ENCODE results near the gene C1orf226. TPM values are rescaled to one million over a fixed set of nuclear protein-coding genes. Genes with fewer than 3 reads are reported as not detected.

C1orf226 gene
- total and polyA plus RNA-seq, 2 of the 8 experiments (the other 6 are each of a cell fraction or from before 2014, with no cell fraction given), result 8.2 to 18.8 TPM

- peaks cover 0 to 6% (median 1%) of the 10 kb centered on the region in 4 experiments; a peak in 1 of 8 replicates for H3K36me3 ChIP-seq (ENCODE audit: control insufficient read depth in 2 of 4, insufficient read depth in 4 of 4, low read length in 3 of 4)
- H4K20me1 ChIP-seq (replicated peaks in 1 of 2; ENCODE audit: control insufficient read depth in 1 of 2, insufficient read depth in 2 of 2, low read length in 2 of 2), result peaks cover 0 to 2% of the 10 kb centered on the region in 2 experiments
- H4K5ac ChIP-seq (ENCODE audit: insufficient read length, low read depth, low read length), result no peak overlapping the region
- no peak overlapping the region for H2BK20ac ChIP-seq (ENCODE audit: low read length)
- H3K4ac ChIP-seq (replicated peaks; ENCODE audit: insufficient read length, low read depth, low read length), result no peak overlapping the region
- FAIRE-seq, result no peak
- no peak overlapping the region for H4K91ac ChIP-seq (replicated peaks; ENCODE audit: insufficient read length, low read length)
- ChIA-PET POLR2A (ENCODE audit: partially characterized antibody) (no interaction called here), CTCF (ENCODE audit: partially characterized antibody) (interaction anchor here (0.6 to 1.8 kb wide), 3 partner anchors 19 to 209 kb away, joined by 3 to 5 read pairs (median 4); no protein-coding TSS in a partner anchor)
- H3K4me2 ChIP-seq (ENCODE audit: insufficient read depth in 1 of 2, low read depth in 2 of 2, low read length in 2 of 2), result no peak overlapping the region
- no peaks in the 10 kb centered on the region for H3K27me3 ChIP-seq (replicated peaks in 1 of 4; ENCODE audit: control insufficient read depth in 3 of 4, extremely low read depth in 1 of 4, insufficient read depth in 3 of 4, low read length in 3 of 4)
- no peaks in the 10 kb centered on the region for H3K9me3 ChIP-seq (ENCODE audit: insufficient read depth in 2 of 2, low read depth in 1 of 2, low read length in 1 of 2)
- no peak overlapping the region for H3K56ac ChIP-seq (replicated peaks; ENCODE audit: insufficient read length, low read depth, low read length)
- H3K79me1 ChIP-seq (ENCODE audit: low read depth, low read length), result no peaks in the 10 kb centered on the region
- no peak for DNase-seq (ENCODE audit: low read depth in 1 of 2, low spot score in 2 of 2)
- H3K23ac ChIP-seq (ENCODE audit: insufficient read length), result no peak overlapping the region
- no peak overlapping the region for H2BK12ac ChIP-seq (ENCODE audit: low read depth, low read length)
- no peak overlapping the region for H3K18ac ChIP-seq (ENCODE audit: extremely low read depth, low read length)
- 100% methylated on average over 1 of the region's 1 CpG; no CpG with 5 or more reads in 1 of the 2 experiments for WGBS, 2 experiments (ENCODE audit: extremely low coverage in 1 of 2, insufficient coverage in 1 of 2, insufficient read length in 1 of 2, insufficient replicate concordance in 2 of 2, low coverage in 1 of 2, low lambda C conversion rate in 2 of 2, missing lambda C conversion rate in 1 of 2)
- H2AFZ ChIP-seq (ENCODE audit: low read length), result no peak overlapping the region
- H3K9ac ChIP-seq (replicated peaks in 1 of 4; ENCODE audit: extremely low read depth in 1 of 4, low read depth in 3 of 4, low read length in 3 of 4), result no peak overlapping the region
- H3K4me1 ChIP-seq (replicated peaks in 1 of 4; ENCODE audit: control insufficient read depth in 3 of 4, insufficient read depth in 4 of 4, low read length in 3 of 4), result no peaks in the 10 kb centered on the region
- H3K23me2 ChIP-seq (ENCODE audit: low read depth, low read length), result no peaks in the 10 kb centered on the region
- no peak overlapping the region for H2BK5ac ChIP-seq (ENCODE audit: low read depth, low read length)
- no peak overlapping the region for H4K8ac ChIP-seq (ENCODE audit: extremely low read depth, insufficient read depth, low read length)
- no peak overlapping the region for H3K27ac ChIP-seq (ENCODE audit: low read depth, low read length)
- no peak overlapping the region for H3K14ac ChIP-seq (ENCODE audit: insufficient read length)
- no peak overlapping the region for H2BK15ac ChIP-seq (ENCODE audit: low read length)
- no peak overlapping the region for H3K4me3 ChIP-seq (ENCODE audit: extremely low read depth in 1 of 4, insufficient read depth in 2 of 4, low read depth in 3 of 4, low read length in 4 of 4)
- H2BK120ac ChIP-seq (replicated peaks; ENCODE audit: low read depth, low read length), result no peak overlapping the region
- H2AK5ac ChIP-seq (ENCODE audit: low read depth, low read length), result no peak overlapping the region
- H3K79me2 ChIP-seq (ENCODE audit: control insufficient read depth in 1 of 2, insufficient read depth in 2 of 2, low read length in 2 of 2), result no peaks in the 10 kb centered on the region
- no peak for TF ChIP-seq RXRA (IDR thresholded peaks at IDR 0.05; ENCODE audit: insufficient read depth, low read depth, low read length)
- TF ChIP-seq SP1 (IDR thresholded peaks at IDR 0.05; ENCODE audit: low read depth, low read length), result no peak
- no peak for TF ChIP-seq CBX5 (IDR thresholded peaks at IDR 0.05; ENCODE audit: low read depth, low read length)
- no peak for TF ChIP-seq RNF2 (IDR thresholded peaks at IDR 0.05; ENCODE audit: borderline replicate concordance, low read depth, low read length, missing control alignments, poor library complexity, severe bottlenecking)
- TF ChIP-seq RAD21 (IDR thresholded peaks at IDR 0.05 in 1 of 2, conservative IDR thresholded peaks at IDR 0.05 in 1 of 2; ENCODE audit: low read depth in 2 of 2, low read length in 2 of 2), result no peak
- no peak for TF ChIP-seq GTF2F1 (IDR thresholded peaks at IDR 0.05; ENCODE audit: borderline replicate concordance, low read depth, low read length)
- no peak for TF ChIP-seq BRCA1 (IDR thresholded peaks at IDR 0.05; ENCODE audit: low read depth, low read length)
- TF ChIP-seq ZNF274 (IDR thresholded peaks at IDR 0.05; ENCODE audit: borderline replicate concordance, extremely low read depth, low read length), result no peak
- TF ChIP-seq KDM5A (IDR thresholded peaks at IDR 0.05; ENCODE audit: low read length), result no peak
- no peak for TF ChIP-seq POU5F1 (IDR thresholded peaks at IDR 0.05; ENCODE audit: low read depth, low read length)
- no peak for TF ChIP-seq EP300 (IDR thresholded peaks at IDR 0.05; ENCODE audit: borderline replicate concordance in 1 of 2, low read depth in 2 of 2, low read length in 2 of 2)
- TF ChIP-seq MAFK (IDR thresholded peaks at IDR 0.05; ENCODE audit: low read depth, low read length), result no peak
- no peak for TF ChIP-seq TAF7 (optimal IDR thresholded peaks at IDR 0.05; ENCODE audit: borderline replicate concordance, low read depth, low read length)
- no peak for TF ChIP-seq JUN (IDR thresholded peaks at IDR 0.05; ENCODE audit: low read depth, low read length)
These were observed 17.0 kb upstream of the C1orf226 start for GRCh38 chr1:162364498-162364897.

All from H1 (cell line).